HG03097 (cell line): ENCODE data around the gene SLC44A1.
A peak's percentile ranks its signal among the peaks of the same experiment; 100 is the strongest.

ENCODE experiments used
- ATAC-seq: cut with Tn5 transposase; IDR thresholded peaks from one replicate; pipeline ENCODE4 v1.9.1; 2021; ENCODE audit not compliant: unreplicated experiment, low FRiP score

SLC44A1 gene

DNA sequence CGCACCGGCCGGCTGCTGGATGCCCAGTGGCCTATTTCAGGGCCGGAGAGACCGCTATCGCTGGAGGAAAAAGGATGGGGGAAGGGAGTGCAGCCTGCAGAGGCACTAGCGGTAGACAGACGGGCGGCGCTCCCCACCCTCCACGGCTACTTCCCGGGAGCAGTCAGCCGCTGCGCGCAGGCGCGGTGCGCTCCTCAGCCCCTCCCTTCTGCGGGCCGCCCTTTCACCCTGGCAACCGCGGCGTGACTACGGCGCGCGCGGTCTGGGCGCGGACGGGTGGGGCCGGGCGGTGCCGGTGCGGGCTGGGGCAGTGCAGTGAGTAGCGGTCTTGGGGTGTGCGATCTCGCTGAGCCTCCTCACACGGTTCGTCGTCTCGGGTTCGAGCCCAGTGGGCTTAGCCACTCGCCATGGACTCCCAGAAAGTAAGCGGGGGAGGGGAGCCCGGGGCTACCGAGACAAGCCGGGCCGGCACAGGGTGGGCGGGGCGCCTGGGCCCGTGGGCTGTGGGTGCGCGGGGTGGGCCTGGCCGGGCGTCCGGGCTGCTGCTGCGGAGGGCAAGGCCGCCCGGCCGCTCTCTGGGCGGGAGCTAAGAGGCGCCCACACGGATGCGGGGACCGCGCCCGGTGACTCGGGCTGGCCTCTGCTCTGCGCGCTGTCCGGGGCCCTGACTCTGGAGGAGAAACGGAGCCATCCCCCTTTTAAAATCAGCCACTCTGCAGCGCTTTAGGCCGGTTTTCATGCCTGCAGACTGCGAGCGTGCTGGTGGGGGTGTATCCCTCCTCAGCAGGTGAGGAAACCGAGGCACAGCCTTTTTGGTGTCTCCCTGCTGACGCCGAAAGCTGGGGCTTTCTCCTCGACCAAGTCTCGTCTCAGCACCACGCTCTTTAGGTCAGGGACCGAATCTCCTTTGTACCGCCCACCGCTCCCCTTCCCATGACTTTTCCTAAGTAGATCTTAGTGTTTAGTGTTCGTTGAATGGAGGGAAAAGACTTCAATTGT lies 203.7 kb downstream of the SLC44A1 start, which contains the start of gene FSD1L:
FSD1L (plus strand) TSS at position 221 of the 999 bp plus-strand sequence; CDS start at position 408, 187 bp downstream.
- peak; percentile 93 for ATAC-seq

- no peak for ATAC-seq
These were observed 204.6 kb downstream of the SLC44A1 start for GRCh38 chr9:105449081-105449480.

GRCh38 chr9:105452185-105452584 lies 207.7 kb downstream of the SLC44A1 start:
- ATAC-seq, result no peak

- ATAC-seq, result no peak
These were observed 211.5 kb downstream of the SLC44A1 start for GRCh38 chr9:105455836-105456475.

DNA sequence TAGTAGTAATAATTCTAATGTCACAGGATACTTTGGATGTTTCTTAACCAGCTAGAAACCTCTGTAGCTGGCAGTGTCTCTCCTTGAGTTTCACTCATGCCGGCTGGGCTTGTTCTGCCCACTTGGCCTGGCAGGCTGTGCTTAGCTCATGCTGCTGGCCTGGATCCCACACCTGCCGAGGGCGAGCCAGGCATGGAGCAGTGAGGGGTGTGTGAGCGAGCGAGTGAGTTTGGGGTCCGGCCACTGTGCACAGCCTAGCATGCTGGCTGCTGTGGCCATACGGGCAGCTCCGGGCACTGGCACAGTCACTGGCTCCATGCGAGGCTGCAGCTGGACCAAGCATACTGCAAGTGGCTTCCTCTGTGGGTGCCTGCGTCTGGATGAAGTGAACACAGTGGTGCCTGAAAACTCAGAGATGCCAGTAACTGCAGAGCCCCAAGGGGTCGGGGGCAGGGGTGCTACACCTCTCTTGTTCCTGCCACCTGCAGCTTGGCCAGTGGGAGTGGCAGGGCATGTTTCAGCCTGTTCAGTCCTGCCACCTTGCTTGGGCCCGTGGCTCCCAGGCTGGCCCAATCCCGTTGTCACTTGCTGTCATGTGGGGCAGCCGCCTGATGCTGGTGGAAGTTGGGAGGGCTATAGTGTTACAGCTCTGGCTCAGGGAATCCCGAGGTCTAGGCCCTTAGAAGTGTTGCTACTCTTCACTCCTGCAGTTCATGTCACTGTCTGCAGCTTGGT lies 213.3 kb downstream of the SLC44A1 start:
- no peak for ATAC-seq

- ATAC-seq, result no peak
These were observed 214.0 kb downstream of the SLC44A1 start for GRCh38 chr9:105458404-105458803.

DNA sequence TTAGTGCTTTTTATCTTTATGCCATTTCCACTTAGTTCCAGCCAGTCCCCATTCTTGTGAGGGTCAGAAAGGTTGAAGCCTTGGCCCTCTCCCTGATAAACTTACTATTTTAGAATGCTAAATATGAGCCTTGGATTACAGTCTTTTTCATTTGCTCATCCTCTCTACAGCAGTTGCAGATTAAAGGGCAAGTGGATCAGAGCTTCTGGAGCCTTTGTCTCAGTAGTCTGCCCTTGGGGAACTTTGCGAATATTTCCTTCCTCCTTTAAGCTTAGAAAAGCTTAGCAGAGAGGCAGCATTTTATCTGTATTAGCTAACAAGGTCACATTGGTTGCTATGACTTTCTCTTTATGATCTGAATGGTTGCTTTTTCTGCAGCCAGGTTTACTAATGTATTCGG lies 214.9 kb downstream of the SLC44A1 start:
- no peak for ATAC-seq

DNA sequence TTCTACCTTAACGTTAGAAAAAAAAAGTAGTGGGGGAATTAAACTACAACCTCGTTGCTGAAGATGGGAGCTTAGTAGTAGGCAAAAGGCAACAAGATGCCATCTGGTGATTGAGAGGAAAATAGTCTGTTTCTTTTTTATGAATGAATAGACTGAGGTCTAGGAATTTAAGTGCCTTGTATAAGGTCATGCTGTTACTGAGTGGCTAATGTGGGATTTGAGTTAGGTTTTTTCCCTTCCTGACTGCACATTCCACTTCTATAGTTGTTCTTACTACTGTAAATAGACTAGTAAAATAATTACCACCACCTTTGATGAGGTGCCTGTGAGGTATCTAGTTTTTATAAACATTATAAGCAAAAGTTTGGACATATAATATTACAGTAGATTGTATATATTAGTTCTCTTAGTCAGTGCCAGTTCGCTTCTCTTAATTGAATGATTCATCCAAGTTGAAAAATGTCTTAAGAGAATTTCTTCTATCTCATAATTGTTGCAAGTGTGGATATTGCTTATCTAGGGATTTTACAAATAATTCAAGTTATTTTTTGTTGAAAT lies 222.5 kb downstream of the SLC44A1 start:
- no peak for ATAC-seq

GRCh38 chr9:105468875-105469274 lies 224.4 kb downstream of the SLC44A1 start:
- ATAC-seq, result no peak

GRCh38 chr9:105473221-105473620 lies 228.8 kb downstream of the SLC44A1 start:
- ATAC-seq, result no peak

- no peak for ATAC-seq
These were observed 230.9 kb downstream of the SLC44A1 start for GRCh38 chr9:105475302-105475701.

GRCh38 chr9:105479846-105480245 lies 235.4 kb downstream of the SLC44A1 start:
- no peak for ATAC-seq

DNA sequence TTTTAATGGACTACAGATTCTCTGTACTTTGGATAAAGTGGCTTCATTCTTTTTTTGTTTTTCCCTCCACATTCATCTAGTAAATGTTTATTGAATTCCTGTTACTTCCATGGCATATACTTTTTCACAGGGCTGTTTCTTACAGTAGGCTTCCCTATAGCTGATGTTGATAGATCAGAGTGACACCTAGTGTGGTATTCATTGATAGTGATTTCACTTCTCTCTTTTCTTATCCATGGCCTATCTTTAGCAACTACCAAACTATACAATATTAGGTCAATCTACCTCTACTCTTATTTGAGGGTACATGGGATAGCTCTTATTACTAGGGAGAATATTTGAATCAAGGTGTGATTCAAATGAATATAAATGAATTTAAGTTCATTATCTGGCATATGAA lies 239.2 kb downstream of the SLC44A1 start:
- no peak for ATAC-seq

GRCh38 chr9:105484226-105484625 lies 239.8 kb downstream of the SLC44A1 start:
- no peak for ATAC-seq

GRCh38 chr9:105485131-105485530 lies 240.7 kb downstream of the SLC44A1 start:
- no peak for ATAC-seq
